Stimulated activated CD4-positive, alpha-beta T cell treated with anti-CD3 and anti-CD28 coated beads, Interleukin-15, amount 100 ng/mL, for 24 hours (primary cell): Measurements from ENCODE around the gene RFTN1.
A peak's percentile ranks its signal among the peaks of the same experiment; 100 is the strongest.

Experiments used
- DNase-seq: peaks from one replicate; pipeline ENCODE4 v3.0.0-alpha.2; 2020

Gene RFTN1

DNA sequence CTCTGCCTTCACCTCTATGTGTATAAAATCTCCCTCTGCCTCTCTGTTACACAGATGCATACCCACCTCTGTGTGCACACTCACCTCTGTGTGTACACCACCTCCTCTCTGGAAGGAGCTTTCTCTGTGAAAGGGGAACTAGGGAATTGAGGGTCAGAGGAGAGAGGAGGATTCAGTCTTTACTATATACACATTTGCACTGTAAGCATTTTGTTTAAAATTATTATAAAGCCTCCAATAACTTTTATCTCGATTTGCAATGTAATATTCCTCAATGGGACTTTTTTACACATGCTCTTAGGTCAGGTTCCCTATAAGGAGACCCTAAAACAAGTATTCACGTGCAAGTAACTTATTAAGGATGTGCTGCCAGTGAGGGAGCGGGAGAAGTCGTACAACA is 166.0 kb downstream of the RFTN1 start:
- DNase-seq, result no peak

DNA sequence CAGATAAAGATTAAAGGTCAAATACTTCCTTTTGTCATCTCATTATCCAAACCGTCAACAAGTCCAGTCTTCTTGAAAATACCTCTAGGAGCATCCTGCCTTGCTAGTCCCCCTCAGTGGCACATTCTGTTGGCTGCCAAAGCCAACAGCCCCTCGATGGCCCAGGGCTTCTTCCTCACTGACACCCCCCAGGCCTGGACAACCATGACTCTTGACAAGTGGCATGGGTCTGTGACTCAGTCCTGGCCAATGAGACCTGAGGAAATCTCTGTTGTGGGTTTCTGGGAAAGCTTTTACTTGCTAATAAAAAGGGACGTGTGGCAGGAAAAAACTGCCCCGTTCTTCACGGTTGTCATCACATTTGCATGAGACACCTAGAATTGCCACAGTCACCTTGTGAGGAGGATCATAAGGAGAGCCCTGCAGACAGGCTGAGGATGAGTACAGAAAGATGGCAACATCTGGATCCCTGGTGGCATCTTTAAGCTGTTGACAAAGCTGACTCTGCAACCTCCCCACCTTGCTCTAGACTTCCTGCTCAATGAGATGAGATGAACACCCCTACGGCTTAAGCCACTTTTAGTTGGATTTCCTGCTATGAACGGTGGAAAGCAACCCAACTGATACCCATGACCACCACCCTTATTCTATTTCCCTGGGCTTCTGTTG is 167.0 kb downstream of the RFTN1 start:
- DNase-seq, result no peak

- DNase-seq, result no peak
Measured at GRCh38 chr3:16343101-16343500, 170.4 kb downstream of the RFTN1 start.

DNA sequence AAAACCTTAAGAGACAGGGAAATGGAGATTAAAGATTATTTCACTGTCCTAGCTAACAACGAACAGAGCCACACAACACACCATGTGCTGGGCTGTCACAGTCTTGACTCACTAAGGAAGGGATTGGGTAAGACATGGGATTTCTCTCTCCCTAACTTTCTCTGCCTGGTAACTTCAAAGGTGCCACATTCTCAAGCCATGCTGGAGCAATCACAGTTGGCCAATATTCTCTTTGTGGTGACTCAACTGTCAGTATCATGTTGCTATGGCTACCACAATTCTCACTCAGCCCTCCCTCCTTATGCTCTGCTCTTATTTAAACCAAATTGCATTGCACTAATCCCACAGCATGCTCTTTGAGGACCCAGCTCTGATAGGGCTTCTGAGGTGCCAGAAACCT is 174.5 kb downstream of the RFTN1 start:
- DNase-seq, result no peak

GRCh38 chr3:16337856-16338540 is 175.5 kb downstream of the RFTN1 start:
- peak; percentile 55 for DNase-seq

DNA sequence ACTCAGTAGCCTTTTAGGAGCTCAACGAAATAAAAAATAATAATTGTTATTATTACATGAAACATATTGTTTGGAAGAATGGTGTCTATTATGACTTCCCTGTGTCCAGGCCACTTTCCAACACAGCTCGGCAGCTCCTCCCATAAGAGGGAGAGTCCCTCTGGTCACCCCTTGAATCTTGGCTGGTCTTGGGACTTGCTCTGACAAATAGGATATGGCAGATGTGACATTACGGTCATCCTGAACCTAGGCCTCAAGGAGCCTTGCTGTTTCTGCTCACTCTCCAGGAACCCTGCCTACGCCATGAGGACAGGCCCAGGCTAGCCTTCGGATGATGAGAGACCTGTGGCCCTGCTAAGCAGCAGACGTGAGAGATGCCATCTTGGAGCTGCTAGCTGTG is 176.7 kb downstream of the RFTN1 start:
- no peak for DNase-seq

- no peak for DNase-seq
Measured at GRCh38 chr3:16335772-16336645, 177.5 kb downstream of the RFTN1 start.

- no peak for DNase-seq
Measured at GRCh38 chr3:16335333-16335732, 178.2 kb downstream of the RFTN1 start.

GRCh38 chr3:16334909-16335308 is 178.6 kb downstream of the RFTN1 start:
- DNase-seq, result no peak

DNA sequence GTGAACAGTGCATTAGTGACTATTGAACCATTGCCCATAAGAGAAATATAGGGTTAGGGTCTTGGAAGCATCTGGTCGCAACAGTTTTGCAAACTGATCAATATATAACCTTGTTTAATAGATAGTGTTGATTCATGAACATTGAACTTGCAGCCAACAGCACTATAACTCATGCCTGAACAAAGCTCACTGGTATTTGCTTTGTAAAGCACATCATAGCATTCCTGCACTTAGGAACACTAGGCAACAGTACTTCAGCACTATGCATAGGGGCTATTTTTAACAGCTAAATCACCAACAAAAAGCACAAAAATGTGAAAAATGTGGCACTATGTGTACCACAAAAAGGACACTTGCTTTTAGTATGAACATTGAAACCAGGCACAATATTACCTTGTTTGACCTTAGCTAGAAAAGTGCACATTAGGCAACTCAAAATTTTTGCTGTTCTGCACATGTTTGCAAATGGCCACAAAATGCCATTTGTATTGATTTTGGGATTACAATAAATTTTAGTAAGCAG is 180.5 kb downstream of the RFTN1 start:
- DNase-seq, result no peak

DNA sequence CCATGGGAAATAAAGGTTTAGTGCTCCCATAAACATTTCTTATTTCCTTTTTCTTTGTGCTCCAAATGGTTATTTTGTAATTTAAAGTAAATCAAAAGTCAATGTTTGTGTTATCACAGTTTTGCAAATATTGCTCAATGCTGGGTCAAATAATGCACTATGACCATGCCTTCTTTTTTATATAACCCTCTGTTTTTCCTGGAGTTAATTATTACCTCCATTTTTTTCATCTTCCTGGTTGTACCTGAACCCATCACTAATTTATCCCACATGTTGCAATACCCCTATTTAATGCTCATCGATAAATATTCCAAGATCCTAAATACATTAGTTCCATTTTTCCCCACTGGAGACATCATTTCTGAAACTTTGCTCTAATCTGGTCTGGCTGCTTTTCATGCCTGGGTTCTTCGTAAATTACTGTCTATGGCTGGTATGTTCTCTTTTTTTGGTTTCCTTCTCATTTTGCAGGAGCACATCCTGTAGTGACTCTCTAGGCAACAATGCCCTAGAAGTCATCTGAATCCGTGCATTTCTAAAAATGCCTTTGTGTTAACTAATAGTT is 182.1 kb downstream of the RFTN1 start:
- DNase-seq, result no peak

DNA sequence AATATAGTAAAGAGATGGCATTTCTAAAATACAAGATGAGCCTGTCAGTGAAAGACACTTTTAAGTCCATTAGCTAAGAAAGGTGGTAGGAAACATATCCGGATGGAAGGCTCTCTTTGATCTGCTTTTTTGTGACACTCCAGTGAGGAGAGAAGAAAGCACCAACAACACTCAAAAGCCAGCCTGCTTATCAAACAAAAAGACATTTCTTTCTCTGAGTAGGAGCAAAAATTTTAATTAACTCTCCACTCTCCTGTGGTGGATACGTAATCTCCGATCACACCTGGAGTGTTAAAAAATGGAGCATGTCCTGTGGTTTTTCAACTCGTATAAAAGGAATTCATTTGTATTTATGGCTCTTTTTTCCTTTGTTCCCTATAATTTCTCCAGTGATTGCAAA is 183.1 kb downstream of the RFTN1 start:
- no peak for DNase-seq

DNA sequence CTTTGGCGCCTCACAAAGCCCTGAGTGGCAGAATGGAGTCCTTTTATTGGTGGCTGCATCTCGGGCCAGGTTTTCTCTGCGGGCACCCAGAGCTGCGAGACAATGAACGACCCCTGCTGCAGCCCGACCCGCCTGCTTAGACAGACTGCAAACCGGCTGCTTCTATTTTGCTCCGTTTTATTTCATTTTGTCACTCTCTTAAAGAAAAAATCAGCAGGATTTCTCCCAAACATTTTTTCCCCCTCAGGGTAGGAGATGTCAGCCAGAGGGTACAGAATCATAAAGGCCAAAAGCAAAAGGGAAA is 183.7 kb downstream of the RFTN1 start:
- DNase-seq, result no peak

DNA sequence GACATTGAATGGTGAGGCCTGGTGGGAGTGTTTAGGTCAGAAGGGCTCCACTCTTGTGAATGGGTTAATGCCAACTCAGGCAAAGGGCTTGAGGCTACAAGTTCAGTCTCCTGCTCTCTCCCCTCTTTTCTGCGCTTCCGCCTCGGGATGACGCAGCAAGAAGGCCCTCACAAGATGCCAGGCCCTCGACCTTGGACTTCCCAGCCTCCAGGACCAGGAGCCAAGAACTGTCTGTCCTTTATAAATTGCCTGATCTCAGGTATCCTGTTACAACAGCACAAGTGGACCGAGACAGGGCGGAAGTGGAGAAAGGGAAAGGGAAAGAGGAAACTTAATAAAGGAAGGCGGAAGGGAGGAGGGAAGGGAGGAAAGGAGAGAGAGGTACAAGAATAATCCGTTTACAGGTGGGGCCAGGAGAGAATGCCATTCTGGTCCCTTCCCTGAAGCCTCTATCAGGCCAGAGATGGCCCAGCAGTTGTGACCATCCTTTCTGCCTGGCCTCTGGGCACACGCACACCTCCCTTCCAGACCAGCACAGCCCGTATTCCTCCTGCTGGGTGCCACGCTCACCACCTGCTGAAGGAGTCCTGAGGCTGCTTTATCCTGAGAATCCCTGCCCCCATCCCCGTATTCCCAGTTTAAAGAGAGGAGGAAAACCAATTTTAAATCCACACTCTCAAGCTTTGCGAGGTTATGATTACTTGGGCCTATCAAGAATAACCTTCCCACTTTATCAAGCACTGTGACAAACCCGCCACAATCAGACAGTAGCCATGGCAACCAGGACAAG is 184.3 kb downstream of the RFTN1 start:
- no peak for DNase-seq

- DNase-seq, result no peak
Measured at GRCh38 chr3:16328124-16328523, 185.4 kb downstream of the RFTN1 start.

DNA sequence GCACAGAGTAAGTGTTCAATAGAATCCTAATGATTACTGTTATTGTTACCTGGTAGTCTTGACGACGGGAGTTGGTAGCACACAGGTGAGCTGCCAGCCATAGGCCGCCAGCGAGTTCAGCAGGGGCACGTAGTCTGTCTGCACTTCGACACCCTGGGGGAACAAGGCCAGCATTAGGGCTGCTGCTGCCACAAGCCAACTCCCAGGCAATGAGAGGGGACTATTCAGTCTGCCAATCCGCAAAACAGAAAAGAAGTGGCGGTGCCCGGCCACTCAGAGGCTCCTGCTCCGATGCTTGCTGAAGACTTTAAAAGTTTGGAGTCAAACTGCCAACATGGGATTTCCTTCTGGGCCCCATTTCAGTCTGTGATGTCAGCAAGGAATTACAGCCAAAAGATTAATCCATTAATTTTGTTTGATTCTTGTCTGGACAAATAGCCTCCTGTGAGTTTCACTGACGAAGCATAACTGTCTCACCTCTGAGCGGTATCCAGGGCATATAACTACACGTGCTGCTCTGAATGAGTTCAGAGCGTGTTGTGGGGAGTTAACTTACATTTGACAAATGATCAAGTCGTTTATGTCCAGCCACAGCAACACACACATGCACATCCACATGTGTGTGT is 186.7 kb downstream of the RFTN1 start:
- no peak for DNase-seq

- no peak for DNase-seq
Measured at GRCh38 chr3:16325850-16326249, 187.6 kb downstream of the RFTN1 start.

GRCh38 chr3:16323737-16324136 is 189.8 kb downstream of the RFTN1 start:
- no peak for DNase-seq

- DNase-seq, result no peak
Measured at GRCh38 chr3:16322189-16322588, 191.3 kb downstream of the RFTN1 start.

GRCh38 chr3:16320711-16321110 is 192.8 kb downstream of the RFTN1 start:
- DNase-seq, result no peak

DNA sequence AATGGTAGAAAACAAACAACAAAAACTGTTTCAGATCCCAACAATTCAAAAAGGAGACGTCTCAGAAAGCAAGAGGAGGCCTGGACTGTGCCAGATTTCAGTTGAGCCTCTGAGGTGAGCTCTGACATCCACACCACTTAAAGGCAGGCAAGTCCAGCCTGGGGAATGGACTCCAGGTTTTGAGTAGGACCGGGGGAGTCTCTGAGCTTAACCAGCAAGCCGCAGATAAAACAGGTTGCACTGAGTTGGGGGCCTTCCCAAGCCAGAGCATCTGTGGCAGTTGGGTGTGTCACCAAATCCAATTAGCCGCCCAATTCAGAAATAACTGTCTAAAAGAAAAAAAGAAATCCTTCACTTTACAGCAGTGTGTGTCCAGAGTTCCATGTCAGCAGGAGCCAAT is 193.8 kb downstream of the RFTN1 start:
- DNase-seq, result no peak

GRCh38 chr3:16319307-16319706 is 194.2 kb downstream of the RFTN1 start:
- peak; percentile 91 for DNase-seq
